A172 (cell line): Measurements from ENCODE around the gene HTR2B. TPM values are rescaled to one million over a fixed set of nuclear protein-coding genes. Genes with fewer than 3 reads are reported as not detected.
"Not testable (repeated sequence)": the region's sequence is repeated elsewhere in the genome, so short reads cannot be mapped to it uniquely, and the experiment has no call there.

Experiments
- DNase-seq: peaks from one replicate; pipeline ENCODE4 v3.0.0-alpha.2; 2015; ENCODE audit warnings: low spot score
- total RNA-seq: library from RNA; depleted of rRNA; stranded (reverse); fragments of >200 nt; shearing (Covaris generic); gene quantifications from 2 replicates; pipeline ENCODE4 v1.2.3, GENCODE V29; 2014; rRNA removed

The HTR2B gene
- total RNA-seq: 0.07 TPM in 1 of 2 replicates, not detected in the other

DNA sequence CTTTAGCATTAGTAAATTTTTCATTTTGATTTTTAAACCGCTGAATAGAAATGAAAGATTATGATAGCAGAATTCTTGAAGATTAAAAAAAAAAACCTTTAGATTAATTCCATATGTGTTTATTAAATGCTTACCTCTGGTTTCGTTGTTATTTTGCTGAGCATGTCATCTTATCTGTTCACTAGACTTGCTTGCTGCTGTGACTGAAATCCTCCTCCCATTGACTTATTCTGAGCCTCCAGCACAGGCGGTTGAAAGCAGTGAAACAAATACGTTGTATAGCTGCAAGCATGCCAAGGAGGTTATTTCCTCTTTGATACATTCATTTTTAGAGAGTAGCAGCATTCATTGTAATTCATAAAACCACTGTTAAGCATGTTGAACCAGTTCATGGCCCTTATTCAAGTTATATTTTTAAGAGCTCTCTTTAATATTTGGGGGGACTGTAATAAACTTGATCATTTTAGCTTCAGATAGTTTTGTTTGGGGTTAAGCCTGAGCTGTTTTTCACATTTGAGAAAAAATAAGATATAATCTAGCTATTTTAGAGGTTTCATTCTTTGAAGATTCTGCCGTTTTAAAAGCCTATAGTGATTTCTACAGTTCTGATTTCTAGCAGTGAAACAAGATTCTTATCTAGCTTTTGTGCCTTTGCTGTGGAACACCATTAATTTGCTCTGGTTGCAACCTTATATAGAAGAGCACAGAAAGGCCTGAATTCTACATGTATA, at the start of gene HTR2B:
Gene HTR2B, minus strand, starts transcription at position 205 of the 731 bp plus-strand sequence. CDS start 1,278 bp downstream, outside the sequence.
- DNase-seq: no peak

DNA sequence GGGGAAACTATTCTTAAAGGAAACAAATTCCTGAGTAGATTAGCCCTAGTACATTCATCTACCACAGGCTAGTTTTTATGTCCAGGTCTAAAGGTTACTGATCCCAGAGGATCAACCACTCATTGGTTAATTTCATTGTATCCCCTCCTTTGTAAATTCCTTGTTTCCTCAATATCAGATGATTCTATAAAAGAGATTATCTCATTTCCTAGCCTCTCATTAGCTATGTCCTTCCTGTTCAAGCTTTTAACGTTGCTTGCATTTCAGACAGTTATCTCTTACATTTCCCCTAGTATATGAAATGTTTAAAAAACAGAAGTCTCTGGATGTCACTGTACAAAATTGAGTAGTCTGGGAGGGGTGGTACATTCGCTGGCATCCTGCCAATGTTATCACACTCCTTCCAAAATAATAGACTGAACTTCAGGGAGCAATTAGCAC, 49.4 kb upstream of the HTR2B start:
- no peak for DNase-seq

DNA sequence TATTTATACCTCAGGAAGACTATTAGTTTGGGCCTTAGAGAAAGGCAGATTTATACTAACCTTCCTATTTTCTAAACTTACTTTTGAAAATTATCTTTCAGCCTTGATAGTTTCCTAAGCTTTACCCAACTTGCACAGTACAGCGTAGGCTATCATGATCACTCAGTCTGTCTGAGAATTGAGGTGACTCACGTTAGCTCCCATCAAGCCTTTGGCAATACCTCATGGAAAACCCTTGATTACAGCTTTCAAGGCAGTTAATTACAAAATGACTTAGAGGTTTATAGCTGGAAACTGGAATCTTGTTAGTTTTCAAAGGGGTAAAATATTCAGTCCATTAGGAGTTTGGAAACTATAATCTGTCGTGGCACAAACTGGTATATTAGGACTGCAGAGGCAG, 47.2 kb upstream of the HTR2B start:
- no peak for DNase-seq

DNA sequence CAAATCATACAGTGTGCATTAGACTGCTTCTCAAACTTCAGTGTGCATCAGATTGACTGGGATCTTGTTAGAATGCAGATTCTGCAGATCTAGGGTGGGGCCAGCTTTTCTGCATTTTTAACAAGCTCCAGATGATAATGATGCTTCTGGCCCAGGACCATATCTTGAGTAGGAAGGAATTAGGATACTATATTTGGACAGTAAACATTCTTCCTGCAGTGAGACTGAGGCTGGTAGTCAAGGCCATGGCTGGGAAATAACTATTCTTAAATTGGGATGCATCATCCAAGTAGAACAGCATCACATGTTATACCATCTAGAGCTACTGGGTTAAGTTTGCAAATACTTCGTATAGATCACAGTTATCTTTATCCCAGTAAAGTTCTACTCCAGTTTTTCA, 45.2 kb upstream of the HTR2B start:
- DNase-seq: no peak

GRCh38 chr2:231169488-231169887, 44.6 kb upstream of the HTR2B start:
- DNase-seq: no peak

DNA sequence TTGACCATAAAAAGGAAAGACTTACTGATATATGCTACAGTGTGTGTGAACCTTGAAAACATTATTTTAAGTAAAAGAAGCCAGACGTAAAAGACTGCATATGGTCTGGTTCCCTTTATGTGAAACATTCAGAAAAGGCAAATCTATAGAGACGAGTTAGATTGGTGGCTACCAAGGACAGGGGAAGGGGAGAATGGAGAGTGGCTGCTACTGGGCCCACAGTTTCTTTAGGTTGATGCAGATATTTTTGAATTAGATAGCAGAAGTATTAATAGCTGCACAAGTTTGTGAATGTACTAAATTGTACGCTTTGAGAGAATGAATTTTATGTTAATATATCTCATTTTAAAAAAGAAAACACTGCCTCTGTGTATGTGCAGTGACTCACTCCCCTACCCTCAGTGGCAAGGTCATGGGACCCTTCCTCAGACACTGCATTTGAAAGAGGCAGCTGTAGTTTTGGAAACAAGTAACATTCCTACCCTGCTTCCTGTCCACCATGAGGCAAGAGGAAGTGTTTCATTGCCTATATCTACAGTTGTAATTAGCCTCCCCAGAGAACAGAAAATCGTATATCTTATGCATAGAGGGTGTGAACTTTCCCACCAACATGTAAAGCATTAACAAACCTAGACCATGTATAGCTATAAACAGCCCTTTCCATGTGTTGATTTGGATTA, 43.8 kb upstream of the HTR2B start:
- DNase-seq: no peak

DNA sequence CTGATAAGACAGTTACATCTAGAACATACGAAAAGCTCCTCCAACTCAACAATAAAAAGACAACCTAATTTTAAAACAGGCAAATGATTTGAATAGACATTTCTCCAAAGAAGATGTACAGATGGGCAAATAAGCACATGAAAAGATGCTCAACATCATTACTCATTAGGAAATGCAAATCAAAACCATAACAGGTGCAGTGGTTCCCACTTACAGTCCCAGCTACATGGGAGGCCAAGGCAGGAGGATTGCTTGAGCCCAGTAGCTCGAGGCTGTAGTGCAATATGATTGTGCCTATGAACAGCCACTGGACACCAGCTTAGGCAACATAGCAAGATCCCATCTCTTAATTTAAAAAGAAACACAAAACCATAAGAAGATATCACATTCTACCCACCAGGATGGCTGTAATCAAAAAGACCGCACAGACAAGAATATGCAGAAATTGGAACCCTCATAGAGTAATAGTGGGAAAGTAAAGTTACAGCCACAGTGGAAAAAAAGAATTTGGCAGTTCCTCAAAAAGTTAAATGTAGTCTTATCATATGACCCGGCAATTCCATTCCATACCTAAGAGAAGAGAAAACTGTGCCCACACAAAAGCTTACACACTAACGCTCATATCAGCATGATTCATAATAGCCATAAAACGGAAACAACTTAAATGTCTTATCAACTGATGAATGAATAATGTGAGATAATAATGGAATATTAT, 43.1 kb upstream of the HTR2B start:
- peak; percentile 53 for DNase-seq

DNA sequence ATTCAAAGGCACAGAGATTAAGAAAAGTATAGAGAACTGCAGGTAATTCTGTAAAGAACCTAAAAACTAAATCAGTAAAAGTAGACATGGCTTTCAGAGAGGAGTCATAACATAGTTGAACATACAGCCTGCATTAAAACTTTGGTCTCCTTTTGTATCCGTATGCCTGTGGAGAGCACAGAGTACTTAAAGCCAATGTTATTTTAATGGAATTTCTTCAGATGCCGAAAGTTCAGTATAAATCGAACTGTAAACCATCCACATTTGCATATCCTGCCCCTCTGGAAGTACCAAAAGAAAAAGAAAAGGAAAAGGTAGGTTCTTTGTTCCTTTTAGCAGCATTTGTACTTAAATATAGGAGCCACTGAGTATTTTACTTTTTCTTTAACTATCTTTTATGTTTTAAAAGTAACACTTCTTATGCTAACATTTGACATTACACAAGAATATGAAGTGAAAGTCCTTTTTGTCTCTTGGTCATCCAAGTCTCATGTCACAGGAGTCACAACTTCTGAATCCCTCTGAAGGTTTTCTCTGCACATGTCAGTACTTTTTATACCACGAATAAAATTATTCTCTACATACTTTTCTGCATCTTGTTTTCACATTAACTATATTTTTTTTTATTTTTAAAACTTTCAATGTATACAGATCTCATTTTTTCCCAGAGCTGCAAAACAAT, 38.7 kb upstream of the HTR2B start:
- no peak for DNase-seq

DNA sequence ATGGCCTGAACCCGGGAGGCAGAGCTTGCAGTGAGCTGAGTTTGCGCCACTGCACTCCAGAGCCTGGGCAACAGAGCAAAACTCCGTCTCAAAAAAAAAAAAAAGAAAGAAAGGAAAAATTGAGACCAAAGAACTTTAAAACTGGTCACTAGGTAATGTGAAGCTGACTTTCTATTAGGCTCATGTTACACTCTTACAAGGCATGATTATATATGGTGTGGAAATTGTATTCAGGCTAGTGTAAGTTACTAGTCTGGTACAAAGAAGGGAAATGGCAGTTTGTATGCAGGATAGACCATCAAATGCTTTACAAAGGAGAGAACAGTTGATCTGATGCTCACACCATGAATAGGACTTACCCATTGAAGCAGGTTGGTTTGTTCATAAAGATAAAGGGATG, 38.2 kb upstream of the HTR2B start:
- no peak for DNase-seq

GRCh38 chr2:231161877-231162329, 37.1 kb upstream of the HTR2B start:
- peak; percentile 99 for DNase-seq

GRCh38 chr2:231161252-231161839, 36.5 kb upstream of the HTR2B start:
- DNase-seq: peak; percentile 54

GRCh38 chr2:231160701-231161100, 35.9 kb upstream of the HTR2B start:
- DNase-seq: no peak

DNA sequence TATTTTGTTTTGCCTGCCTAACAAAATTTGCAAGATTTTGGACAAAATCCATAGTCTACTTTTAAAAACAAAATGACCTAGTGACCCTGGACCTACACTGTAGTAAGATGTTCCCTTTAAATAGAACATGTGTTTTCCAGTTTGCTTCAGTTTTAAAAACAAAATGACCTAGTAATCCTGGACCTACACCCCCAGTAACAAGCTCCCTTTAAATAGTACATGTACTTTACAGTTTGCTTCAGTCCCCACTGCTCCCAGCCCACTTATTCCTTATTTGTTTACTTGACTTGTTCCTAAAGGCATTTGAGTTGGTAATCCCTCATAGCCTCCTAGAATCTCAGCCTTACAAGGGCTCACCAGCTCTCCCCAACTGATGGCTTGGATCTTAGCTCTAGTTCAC, 34.5 kb upstream of the HTR2B start:
- no peak for DNase-seq

- peak; percentile 47 for DNase-seq
Measured at GRCh38 chr2:231152800-231153557, 28.1 kb upstream of the HTR2B start.

DNA sequence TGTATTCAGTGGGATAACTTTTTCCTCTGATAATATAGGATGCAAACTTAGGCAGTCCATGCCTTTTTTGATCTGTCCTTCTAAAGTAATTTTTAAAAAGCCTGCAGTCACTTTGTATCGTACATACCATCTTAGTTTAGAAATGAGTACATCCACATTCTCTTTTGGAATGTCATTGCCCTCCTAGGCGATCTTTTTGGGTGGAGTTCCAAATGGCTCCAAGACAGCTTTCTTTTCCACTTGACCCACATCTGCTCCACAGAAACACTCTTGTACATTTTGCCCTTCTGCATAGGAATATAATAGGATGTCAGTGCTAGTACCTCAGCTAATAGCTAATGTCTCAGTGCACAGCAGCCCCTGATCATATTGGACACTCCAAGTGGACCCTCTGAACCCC, 21.8 kb upstream of the HTR2B start:
- DNase-seq: no peak

- no peak for DNase-seq
Measured at GRCh38 chr2:231144896-231145295, 20.1 kb upstream of the HTR2B start.

- DNase-seq: not testable (repeated sequence)
Measured at GRCh38 chr2:231140808-231141207, 16.0 kb upstream of the HTR2B start.

DNA sequence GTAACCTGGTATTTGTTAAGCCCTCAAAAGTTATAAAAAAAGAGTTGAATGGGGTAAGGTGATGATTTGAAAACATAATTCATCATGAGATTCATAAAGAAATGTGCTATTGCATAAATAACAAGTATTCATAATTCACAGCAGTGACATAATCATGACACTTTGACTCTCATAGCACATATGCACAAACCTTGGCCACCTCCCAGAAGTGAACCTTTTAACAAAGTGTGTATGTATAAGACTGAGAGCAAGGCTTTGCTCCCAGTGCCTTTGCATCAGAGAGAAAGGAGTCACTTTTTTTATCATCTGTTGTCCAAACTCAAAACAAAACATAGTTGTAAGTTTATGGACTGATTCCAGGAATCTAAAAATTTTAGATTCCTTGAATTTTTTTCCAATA, 15.0 kb upstream of the HTR2B start:
- no peak for DNase-seq

DNA sequence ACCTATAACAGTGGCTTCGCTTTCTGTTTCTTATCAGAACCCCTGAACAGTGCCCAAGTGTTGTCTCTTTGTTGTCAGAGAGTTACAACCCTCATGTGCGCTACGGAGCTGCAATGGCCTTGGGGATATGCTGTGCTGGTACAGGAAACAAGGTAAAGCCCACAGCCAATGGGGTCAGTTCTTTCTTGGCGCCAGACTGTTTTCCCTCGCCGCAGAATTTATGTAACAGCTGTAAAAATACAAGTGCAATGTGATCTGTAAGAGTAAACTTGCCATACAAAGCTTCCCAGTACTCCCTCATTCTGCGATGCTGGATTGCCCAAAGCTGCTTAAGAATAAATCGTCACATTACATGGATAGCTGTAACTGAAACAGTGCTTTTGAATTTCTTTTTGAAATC, 13.9 kb upstream of the HTR2B start:
- DNase-seq: no peak

GRCh38 chr2:231134910-231135655, 10.2 kb upstream of the HTR2B start:
- DNase-seq: no peak
